ENCODE data around the gene NOXA1.
"Not testable (repeated sequence)": the region's sequence is repeated elsewhere in the genome, so short reads cannot be mapped to it uniquely, and the experiment has no call there.

The NOXA1 gene

DNA sequence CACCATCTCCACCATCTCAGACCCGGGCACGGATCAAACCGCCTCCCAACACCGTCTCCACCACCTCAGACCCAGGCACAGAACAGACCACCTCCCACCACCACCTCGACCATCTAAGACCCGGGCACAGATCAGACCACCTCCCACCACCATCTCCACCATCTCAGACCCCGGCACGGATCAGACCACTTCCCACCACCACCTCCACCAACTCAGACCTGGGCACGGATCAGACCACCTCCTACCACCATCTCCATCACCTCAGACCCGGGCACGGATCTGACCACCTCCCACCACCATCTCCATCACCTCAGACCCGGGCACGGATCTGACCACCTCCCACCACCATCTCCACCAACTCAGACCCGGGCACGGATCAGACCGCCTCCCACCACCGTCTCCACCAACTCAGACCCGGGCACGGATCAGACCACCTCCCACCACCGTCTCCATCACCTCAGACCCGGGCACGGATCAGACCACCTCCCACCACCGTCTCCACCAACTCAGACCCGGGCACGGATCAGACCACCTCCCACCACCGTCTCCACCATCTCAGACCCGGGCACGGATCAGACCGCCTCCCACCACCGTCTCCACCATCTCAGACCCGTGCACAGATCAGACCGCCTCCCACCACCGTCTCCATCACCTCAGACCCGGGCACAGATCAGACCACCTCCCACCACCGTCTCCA is 43.3 kb downstream of the NOXA1 start:
- not testable (repeated sequence) for DNase-seq

- no peak for DNase-seq
These were observed 44.0 kb downstream of the NOXA1 start for GRCh38 chr9:137467161-137467581.

DNA sequence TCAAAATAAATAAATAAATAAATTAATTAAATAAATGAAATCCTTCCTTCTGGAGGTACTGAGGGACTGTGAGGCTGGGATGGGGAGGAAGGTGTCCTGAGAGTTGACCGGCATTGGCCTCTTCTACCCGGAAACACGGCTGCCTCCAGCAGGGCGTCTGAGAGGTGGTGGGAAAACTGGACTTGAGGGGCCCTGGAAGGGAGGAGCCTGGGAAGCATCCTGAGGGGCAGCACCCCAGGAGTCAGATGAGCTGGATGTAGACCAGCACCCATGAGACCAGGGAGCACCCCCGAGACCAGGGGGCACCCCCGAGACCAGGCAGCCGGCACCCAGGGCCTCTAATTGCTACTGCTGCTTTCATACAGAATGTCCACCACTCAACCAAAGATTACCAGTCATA is 44.7 kb downstream of the NOXA1 start:
- DNase-seq, result no peak

- DNase-seq, result no peak
These were observed 47.6 kb downstream of the NOXA1 start for GRCh38 chr9:137470785-137471184.

DNA sequence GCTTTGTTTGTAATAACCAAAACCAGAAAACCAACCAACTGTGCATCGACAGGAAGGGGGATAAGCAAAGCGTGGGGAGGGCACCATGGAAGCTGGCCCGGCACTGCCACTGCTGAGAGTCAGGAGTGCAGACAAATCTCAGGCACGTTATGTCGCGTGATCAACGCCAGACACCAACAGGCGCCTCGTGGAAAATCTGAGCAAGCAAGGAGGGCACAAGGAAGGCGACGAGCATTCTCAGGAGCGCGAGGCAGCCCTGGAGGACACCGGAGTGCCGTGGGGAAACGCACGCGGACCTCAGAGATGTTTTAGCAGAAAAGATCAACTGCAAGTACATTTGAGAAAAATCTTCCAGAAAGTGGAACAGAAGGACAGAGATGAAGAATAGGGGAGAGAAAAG is 51.1 kb downstream of the NOXA1 start:
- DNase-seq, result no peak

- DNase-seq, result no peak
These were observed 52.5 kb downstream of the NOXA1 start for GRCh38 chr9:137475666-137476065.

- no peak for DNase-seq
These were observed 53.7 kb downstream of the NOXA1 start for GRCh38 chr9:137476856-137477255.

- no peak for DNase-seq
These were observed 54.8 kb downstream of the NOXA1 start for GRCh38 chr9:137477778-137478612.

- no peak for DNase-seq
These were observed 55.4 kb downstream of the NOXA1 start for GRCh38 chr9:137478613-137478961.

DNA sequence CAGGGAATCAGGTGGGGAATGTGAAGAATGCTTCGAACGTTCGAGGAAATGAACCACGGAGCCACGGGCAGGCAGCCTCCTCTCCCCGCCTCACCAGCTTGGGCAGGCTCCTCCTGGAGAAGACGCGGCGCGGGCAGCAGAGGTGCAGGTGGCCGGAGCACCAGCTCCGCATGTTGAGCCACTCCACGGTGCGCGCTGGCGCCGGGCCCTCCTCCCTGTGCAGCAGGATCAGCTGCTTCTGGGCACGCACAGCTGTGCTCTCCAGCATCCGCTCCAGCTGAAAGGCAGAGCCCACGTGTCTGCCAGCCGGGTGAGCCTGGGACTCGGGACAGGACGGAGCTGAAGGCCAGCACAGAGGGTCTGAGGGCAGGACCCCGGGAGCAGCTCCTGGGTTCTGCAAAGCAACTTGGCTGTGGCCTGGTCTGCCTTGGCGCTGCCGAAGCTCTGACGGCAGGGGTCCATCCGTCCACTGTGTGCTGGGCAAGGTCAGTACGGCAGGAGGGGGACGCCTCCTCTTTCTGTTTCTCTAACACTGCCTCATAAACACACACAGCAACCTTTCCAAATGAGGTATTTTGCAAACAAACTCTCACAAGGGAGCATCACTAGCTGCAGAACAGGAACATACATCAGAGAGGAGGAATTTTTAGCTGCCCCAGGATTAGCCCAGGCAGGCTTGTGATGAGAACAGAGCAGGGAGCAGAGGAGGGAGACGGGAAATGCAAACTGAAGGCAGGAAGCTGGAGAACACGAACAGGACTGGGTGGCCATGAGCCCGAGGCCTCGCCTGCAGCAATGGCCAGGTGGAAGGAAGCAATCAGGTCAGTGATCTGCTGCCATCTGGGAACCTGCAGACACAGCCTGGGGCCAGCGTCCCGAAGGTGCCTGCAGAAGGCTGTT is 56.0 kb downstream of the NOXA1 start:
- DNase-seq, result peak; percentile 33

- no peak for DNase-seq
These were observed 56.9 kb downstream of the NOXA1 start for GRCh38 chr9:137479892-137480685.

- DNase-seq, result no peak
These were observed 57.8 kb downstream of the NOXA1 start for GRCh38 chr9:137480686-137481683.

- DNase-seq, result no peak
These were observed 59.0 kb downstream of the NOXA1 start for GRCh38 chr9:137482094-137482781.
